Measurements from ENCODE around the gene MYADM.

Gene MYADM

GRCh38 chr19:53909471-53910169 lies 41.9 kb downstream of the MYADM start:
- no peak for TF ChIP-seq CTCF (IDR thresholded peaks at IDR 0.05; ENCODE audit: borderline replicate concordance, control extremely low read depth, extremely low read depth, insufficient read depth, missing control alignments)
- in situ Hi-C loops (cut with MboI; ENCODE audit: low sequenced_read_pairs, unreplicated experiment) = no loop called here
- DNase-seq (ENCODE audit: low spot score) = no peak

DNA sequence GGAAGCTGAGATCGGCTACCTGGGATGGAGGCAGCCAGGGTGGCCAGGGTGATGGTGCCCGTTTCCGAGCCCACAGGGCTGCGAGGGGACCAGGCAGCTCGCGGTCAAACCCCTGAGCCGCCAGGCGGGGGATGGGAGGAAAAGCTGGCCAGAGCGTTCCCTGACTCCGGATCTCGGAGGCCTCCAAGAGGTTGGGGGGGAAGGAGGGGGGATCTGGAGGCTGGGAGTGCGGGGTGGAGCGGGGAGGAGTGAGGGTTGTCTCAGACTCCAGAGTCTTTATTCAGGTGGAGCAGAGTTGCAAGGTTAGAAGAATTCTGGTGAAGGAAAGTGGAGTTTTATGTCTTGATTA lies 42.5 kb downstream of the MYADM start:
- DNase-seq (ENCODE audit: low spot score) = no peak
- no peak for TF ChIP-seq CTCF (IDR thresholded peaks at IDR 0.05; ENCODE audit: borderline replicate concordance, control extremely low read depth, extremely low read depth, insufficient read depth, missing control alignments)
- in situ Hi-C loops (cut with MboI; ENCODE audit: low sequenced_read_pairs, unreplicated experiment) = no loop called here

- in situ Hi-C loops (cut with MboI; ENCODE audit: low sequenced_read_pairs, unreplicated experiment) = no loop called here
- TF ChIP-seq CTCF (IDR thresholded peaks at IDR 0.05; ENCODE audit: borderline replicate concordance, control extremely low read depth, extremely low read depth, insufficient read depth, missing control alignments) = no peak
- peak; percentile 44 for DNase-seq (ENCODE audit: low spot score)
Observed at GRCh38 chr19:53912653-53913052, 45.0 kb downstream of the MYADM start.

GRCh38 chr19:53915000-53915399 lies 47.3 kb downstream of the MYADM start:
- no peak for DNase-seq (ENCODE audit: low spot score)
- in situ Hi-C loops (cut with MboI; ENCODE audit: low sequenced_read_pairs, unreplicated experiment) = no loop called here

GRCh38 chr19:53916004-53916403 lies 48.3 kb downstream of the MYADM start:
- DNase-seq (ENCODE audit: low spot score) = no peak
- in situ Hi-C loops (cut with MboI; ENCODE audit: low sequenced_read_pairs, unreplicated experiment) = no loop called here
- no peak for TF ChIP-seq CTCF (IDR thresholded peaks at IDR 0.05; ENCODE audit: borderline replicate concordance, control extremely low read depth, extremely low read depth, insufficient read depth, missing control alignments)

More at GRCh38 chr19:53915000-53915399, 47.3 kb downstream of the MYADM start:
- no peak for TF ChIP-seq CTCF (IDR thresholded peaks at IDR 0.05; ENCODE audit: borderline replicate concordance, control extremely low read depth, extremely low read depth, insufficient read depth, missing control alignments)

GRCh38 chr19:53917356-53917755 lies 49.7 kb downstream of the MYADM start:
- in situ Hi-C loops (cut with MboI; ENCODE audit: low sequenced_read_pairs, unreplicated experiment) = no loop called here
- no peak for TF ChIP-seq CTCF (IDR thresholded peaks at IDR 0.05; ENCODE audit: borderline replicate concordance, control extremely low read depth, extremely low read depth, insufficient read depth, missing control alignments)
- no peak for DNase-seq (ENCODE audit: low spot score)
